HFF-Myc (cell line): Measurements from ENCODE around the gene SARS2.
"Not testable (repeated sequence)": the region's sequence is repeated elsewhere in the genome, so short reads cannot be mapped to it uniquely, and the experiment has no call there.

Experiments
- DNase-seq: peaks from one replicate; pipeline ENCODE4 v3.0.0-alpha.2; 2011; ENCODE audit warnings: low read depth; ENCODE audit errors: extremely low read depth
- H3K4me3 ChIP-seq: replicated peaks from 2 replicates; pipeline ENCODE4 v1.5.1; 2011; ENCODE audit warnings: low read depth, mild to moderate bottlenecking, control low read depth, low read length
- TF ChIP-seq, protein P1 (sequence below): IDR thresholded peaks from 2 replicates; pipeline ENCODE4 v1.5.1; 2012; ENCODE audit warnings: mild to moderate bottlenecking, low read depth, low read length, control low read depth; ENCODE audit errors: missing control alignments

SARS2 gene

DNA sequence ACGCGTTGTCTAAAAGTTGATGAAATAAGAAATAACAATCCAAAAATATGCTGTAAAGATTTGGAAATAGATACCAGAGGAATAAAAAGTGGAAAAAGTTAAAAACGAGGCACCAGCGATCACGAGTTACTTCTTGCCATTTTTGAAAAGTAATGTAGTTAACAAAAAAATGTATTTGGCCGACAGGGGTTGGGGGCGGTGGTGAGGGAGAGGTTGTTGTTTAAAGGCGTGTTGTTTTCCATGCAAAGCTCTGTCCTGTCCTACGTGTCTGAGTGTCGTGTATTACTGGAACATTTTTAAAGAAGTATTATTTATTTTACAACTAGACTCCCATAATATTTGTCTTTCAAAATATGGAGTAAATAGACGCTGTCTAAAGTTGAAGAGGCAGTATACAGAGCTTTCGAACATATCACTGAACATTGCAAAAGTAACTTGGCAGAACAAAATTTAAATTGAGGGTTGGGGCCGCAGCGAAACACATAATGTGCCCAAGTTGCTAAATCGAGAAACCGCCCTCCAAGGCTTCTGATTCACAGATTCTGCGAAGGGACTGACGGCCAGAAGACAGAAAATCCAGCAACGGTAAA, 44.2 kb upstream of the SARS2 start:
- peak overlapping the region; percentile 67 for H3K4me3 ChIP-seq
- DNase-seq = no peak
- TF ChIP-seq, protein P1, sequence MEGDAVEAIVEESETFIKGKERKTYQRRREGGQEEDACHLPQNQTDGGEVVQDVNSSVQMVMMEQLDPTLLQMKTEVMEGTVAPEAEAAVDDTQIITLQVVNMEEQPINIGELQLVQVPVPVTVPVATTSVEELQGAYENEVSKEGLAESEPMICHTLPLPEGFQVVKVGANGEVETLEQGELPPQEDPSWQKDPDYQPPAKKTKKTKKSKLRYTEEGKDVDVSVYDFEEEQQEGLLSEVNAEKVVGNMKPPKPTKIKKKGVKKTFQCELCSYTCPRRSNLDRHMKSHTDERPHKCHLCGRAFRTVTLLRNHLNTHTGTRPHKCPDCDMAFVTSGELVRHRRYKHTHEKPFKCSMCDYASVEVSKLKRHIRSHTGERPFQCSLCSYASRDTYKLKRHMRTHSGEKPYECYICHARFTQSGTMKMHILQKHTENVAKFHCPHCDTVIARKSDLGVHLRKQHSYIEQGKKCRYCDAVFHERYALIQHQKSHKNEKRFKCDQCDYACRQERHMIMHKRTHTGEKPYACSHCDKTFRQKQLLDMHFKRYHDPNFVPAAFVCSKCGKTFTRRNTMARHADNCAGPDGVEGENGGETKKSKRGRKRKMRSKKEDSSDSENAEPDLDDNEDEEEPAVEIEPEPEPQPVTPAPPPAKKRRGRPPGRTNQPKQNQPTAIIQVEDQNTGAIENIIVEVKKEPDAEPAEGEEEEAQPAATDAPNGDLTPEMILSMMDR = no peak

DNA sequence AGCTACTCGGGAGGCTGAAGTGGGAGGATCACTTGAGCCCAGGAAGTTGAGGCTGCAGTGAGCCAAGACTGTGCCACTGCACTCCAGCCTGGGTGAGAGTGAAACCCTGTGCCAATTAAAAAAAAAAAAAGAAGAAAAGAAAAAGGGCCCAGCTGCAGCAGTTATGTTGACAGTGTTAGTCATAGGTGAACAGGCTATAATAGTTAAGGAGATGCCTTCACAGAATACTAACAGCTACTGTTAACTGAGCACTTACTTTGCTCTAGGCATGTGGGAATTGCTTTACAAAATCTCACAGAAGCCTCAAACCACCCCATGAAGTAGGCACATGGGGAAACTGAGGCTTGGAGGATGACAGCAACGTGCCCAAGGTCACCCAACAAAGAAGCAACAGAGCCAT, 41.1 kb upstream of the SARS2 start:
- no peak for DNase-seq
- TF ChIP-seq, protein P1 = no peak
- H3K4me3 ChIP-seq = no peak overlapping the region

DNA sequence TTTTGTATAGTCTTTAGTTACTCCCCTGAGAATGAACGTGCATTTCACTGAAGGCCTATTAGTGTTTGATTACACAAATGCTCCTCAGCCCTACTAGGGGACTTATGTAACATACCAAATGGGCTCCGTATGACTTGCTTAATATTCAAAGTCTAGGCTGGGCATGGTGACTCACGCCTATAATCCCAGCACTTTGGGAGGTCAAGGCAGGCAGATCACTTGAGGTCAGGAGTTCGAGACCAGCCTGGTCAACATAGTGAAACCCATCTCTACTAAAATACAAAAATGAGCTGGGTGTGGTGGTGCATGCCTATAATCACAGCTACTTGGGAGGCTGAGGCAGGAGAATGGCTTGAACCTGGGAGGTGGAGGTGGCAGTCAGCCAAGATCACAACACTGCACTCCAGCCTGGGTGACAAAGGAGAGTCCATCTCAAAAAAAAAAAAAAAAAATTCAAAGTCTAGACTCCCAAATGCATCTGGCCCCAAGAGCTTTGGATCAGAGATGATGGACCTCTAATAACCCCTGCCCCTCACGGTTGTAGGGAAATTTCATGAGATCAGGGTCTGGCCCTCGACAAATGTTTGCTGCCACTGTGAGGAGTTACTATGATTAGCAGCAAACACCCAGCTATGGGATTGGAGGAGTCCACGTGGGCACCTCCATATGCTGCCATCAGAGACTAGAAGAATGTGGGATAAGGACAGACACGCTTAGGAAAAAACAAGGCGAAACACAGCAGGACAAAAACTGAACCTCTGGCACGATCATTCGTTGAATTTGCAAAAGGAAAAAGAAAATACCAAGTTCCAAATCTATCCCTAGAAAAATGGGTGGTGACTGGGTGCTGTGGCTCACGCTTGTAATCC, 40.3 kb upstream of the SARS2 start:
- TF ChIP-seq, protein P1 = no peak
- no peak for DNase-seq
- H3K4me3 ChIP-seq = no peak overlapping the region

DNA sequence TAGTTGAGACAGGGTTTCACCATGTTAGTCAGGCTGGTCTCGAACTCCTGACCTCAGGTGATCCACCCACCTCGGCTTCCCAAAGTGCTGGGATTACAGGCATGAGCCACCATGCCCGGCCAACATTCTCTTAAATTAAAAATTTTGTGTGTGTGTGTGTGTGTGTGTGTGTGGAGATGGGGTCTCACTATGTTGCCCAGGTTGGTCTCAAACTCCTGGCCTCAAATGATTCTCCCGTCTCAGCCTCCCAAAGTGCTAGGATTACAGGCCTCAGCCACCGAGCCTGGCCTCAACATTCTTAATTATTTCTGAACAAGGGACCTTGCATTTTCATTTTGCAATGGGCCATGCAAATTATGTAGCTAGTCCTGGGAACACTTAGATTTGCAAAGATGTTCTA, 35.6 kb upstream of the SARS2 start:
- not testable (repeated sequence) for H3K4me3 ChIP-seq, DNase-seq

DNA sequence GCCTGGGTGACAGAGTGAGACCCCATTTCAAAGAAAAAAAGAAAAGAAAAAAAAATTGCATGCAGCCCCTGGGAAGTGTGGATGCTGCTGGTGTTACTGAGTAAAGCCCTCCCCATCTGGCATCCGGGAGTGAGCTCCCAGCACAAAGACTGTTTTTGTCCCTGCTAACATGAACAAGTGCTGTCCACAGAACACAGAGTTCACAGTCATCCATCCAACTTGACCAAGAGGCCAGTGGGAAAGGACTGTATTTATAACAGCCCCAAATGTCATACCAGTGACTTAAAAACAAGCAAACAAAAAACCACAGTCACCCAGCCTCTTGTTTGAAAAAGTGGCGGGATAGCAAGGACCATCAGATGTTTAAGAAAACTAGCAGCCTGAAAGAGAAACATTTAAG, 34.2 kb upstream of the SARS2 start:
- no peak for DNase-seq
- no peak overlapping the region for H3K4me3 ChIP-seq
- TF ChIP-seq, protein P1 = no peak

DNA sequence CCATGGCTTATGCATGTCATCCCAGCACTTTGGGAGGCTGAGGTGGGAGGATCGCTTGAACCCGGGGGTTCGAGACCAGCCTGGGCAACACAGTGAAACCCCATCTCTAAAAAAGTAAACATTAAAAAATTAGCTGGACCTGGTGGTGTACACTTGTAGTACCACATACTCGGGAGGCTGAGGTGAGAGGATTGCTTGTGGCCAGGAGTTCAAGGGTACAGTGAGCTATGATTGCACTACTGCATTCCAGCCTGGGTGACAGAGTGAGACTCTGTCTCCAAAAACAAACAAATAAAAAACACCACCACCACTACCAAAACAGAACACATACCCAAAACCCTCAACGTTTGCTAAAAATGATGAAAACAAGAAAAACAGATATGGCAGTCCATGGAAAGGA, 29.1 kb upstream of the SARS2 start:
- H3K4me3 ChIP-seq = no peak overlapping the region
- TF ChIP-seq, protein P1 = no peak
- no peak for DNase-seq

DNA sequence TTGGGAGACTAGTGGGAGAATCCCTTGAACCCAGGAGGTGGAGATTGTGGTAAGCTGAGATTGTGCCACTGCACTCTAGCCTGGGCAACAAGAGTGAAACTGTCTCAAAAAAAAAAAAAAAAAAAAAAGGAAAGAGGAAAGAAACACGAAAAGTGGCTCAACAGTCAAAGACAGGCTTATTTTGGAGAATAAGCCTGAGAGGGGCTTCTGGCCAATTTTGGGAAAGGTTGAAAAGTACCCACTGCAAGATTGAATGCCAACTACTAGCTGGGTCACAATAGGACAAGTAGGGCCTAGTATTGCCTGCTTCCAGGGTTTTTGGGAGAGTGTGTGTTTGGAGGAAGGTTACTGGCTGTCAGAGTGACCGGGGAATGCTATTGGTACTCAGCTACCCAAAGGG, 27.7 kb upstream of the SARS2 start:
- H3K4me3 ChIP-seq = no peak overlapping the region
- TF ChIP-seq, protein P1 = no peak
- no peak for DNase-seq
